GM18507 (cell line): ENCODE data around the gene SND1.

Source experiments
- DNase-seq: peaks from one replicate; pipeline ENCODE4 v3.0.0; 2011; ENCODE audit warnings: low read depth; ENCODE audit not compliant: insufficient read length; ENCODE audit errors: extremely low spot score
- FAIRE-seq: peaks from 2 replicates; lab custom pipeline; 2011; peaks lifted over from hg19 to GRCh38; lab: Jason Lieb, UNC

SND1 gene

DNA sequence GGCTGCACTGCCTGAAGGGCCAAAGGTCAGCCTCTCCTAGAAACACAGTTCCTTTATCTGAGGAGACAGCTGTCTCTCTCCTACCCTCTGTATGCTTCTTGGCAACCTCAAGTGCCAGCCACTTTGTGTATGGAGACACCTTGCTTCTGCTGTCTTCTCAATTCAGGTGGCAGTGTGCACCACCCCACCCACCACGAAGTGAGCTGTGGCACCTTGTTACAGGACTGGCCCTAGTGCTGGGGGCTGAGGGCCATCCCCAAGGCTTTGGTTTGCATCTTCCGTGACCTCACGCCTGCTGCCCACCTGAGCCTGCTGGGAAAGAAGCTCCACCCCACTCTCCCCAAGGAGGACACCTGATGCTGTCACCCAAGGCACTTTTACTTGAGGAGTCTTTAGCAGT is 426.3 kb downstream of the SND1 start:
- no peak for DNase-seq
- FAIRE-seq = no peak

DNA sequence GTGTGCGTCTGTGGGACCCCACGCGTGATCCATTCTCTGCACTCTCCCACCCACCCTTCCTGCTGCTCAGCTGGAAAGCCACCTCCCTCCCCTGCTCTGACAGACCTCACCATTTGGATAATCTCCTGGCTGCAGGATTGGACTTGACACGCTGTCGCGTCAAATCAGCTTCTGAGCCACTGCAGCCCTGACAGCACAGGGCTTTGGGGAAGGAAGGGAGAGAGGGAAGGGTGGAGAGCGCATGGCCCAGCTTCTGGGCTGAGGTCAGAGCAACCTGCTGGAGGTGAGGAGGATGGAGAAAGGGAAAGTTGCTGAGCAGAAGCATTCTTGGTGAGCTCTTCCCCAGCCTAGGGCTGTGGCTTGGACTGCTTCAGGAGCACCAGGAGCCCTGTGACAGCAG is 428.2 kb downstream of the SND1 start:
- no peak for FAIRE-seq
- no peak for DNase-seq

DNA sequence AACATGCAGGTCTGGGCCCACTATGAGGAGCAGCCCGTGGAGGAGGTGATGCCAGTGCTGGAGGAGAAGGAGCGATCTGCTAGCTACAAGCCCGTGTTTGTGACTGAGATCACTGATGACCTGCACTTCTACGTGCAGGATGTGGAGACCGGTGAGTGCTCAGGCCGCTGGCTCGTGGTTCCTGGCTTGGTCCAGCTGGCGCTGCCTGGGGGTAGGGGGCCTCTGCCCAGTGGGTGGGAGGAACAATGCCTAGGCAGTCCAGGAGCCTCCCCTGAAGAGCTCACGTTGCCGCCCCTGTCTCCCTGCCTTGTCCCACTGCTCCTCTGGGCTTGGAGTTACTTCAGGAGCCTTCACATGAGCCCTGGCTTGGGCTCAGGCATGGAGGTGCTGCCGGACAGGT is 429.4 kb downstream of the SND1 start:
- FAIRE-seq = no peak
- DNase-seq = no peak

DNA sequence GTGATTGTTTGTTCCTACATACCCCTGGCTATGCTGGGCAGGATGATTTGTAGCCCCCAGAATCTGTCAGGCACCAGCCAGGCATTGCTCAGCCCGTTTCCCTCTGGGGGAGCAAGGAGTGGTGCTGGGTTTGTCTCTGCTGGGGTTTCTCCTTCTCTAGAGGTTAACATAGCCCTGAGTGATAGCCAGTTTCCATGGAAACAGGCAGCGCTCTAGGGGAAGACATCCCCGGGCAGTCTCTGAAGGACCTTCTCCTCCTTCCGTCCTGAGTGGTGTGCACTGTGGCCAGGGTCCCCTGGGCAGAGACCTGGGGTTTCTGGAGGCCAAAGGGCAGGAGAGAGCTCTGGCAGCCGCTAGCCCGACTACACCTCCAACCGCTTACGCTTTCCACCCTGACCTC is 429.8 kb downstream of the SND1 start:
- DNase-seq (no peak), FAIRE-seq (no peak)

DNA sequence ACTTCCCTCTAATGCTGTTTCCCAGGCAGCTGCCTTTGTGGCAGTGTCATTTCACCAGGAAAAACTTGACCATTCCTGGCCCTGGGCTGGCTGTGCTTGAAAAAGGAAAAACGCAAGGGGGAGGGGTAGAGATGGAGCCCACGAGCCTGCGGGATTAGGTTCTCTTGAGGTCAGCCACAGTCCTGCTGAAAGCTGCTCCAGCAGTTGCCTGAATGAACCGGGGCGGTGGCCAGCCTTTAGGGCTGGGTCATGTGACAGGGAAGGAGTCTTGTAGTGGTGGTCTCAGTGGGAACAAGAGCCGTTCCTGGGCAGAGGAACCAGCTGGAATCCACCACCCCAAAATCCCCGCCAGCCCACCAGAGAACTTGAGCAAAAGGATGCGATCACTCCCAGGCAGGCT is 430.4 kb downstream of the SND1 start:
- no peak for DNase-seq
- no peak for FAIRE-seq

DNA sequence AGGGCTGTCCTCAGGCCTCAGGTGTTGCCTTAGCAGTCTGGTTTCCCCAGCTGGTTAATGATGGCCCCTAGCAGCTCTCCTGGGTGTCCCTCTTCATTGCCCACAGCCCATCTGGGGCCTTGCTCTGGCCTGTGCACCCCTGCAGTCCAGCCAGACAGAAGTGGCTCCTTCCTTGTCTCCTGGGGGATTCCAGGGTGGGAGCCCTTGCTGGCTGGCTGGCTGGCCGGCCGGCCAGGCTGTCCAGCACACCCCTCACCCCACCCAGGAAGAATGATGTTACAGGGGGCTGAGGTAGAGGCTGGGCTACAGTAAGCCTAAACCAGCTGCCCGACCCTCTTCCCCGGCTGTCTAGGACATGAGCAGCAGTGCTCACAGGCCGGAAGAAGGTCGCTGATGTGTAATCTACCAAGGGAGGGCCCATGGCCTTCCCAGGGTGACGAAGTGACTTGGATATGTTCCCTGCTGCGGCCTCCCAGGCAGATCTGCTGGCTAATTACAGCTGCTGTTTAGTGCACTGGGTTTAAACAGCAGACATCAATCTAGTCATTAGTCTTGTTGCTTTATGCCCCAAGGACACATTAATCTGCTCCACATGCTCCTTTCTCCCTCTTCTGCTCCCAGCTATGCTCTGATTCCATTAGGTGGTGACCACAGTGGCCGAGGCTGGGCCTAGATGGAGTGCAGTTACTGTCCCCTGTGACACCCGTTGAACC is 433.1 kb downstream of the SND1 start:
- no peak for DNase-seq
- FAIRE-seq = no peak

DNA sequence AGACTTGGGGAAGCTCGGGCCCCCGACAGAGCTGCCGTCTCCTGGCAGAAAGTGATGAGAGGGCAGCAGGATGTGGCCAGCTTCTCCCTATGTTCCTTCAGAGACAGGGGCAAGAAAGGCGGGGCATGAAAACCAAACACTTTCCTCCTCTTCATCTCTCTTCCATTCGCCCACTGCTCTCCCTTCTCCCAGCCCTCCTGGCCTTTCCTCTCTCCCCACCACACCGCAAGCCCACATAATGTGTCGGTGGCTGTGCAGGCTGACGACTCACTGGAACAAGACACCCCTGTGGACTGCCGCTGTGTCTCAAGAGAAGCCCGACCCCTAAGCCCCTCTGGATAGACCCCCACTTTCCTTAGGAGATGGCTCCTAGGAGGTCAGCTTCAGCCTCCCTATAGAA is 438.5 kb downstream of the SND1 start:
- no peak for FAIRE-seq
- no peak for DNase-seq

DNA sequence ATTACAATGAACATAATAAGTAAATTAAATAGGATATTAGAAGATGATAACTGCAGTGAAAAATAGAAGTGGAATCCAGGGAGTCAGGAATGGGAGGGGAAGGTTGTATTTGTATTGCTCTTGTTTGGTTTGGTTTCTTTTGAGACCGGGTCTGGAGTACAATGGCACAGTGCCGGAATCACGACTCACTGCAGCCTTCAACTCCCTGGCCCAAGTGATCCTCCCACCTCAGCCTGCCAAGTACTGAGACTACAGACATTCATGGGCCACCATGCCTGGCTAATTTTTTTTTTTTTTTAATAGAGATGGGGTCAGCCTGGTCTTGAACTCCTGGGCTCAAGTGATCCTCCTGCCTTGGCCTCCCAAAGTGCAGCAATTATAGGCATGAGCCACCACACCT is 439.1 kb downstream of the SND1 start:
- no peak for FAIRE-seq
- no peak for DNase-seq

DNA sequence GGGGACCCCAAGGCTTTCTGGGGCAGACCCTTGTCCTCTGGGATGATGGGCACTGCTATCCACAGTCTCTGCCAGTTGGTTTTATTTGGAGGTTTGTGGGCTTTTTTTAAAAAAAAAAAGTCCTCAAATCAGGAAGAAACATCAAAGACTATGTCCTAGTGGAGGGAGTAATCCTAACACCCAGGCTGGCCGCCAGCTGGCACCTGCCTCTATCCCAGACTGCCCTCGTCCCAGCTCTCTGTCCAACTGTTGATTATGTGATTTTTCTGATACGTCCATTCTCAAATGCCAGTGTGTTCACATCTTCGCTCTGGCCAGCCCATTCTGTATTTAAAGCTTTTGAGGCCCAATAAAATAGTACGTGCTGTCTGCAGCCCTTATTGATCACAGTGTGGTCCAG is 440.2 kb downstream of the SND1 start:
- DNase-seq (no peak), FAIRE-seq (no peak)

DNA sequence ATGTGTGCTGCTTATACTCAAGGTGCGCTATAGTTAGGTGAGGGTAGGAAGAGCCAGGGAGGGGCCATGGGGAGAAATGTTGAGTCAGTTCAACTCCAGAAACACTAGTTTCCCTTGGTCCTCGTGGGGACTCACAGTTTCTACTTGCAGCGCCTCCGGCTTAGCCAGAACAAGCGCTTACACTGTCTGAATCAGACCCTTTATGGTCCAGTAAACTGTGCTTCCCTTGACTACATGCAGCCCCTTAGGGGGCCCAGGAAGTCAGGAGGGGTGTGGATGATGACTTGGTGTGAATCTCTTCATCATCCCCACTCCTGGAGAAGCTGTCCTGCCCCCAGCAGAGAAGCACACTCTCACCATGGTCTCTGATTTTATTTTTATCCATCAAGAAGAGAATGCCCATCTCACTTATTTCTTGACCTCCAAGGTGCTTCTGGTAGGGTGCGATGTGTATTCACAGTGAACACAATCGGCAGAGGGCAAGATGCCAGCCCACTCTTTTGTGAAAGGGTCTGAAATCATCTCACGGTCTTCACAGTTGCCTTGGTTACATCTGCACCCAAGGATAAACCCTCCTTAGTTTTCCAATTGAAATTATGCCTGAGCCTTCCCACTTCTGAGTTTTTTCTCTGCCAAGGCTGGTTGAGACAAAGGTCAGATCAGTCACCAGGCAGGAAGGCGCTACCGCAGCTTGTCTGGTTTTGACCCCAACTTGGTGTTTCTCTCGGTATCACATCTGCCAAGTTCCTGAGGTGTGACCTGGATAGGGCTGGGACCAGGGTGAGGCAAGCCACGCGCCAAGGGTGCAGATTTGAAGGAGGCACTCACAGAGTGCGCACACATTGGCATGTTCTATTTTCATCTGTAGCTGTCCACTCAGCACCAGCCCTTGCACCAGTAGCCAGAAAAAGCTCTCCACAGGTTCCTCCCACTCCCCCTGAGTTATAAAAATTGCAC is 441.9 kb downstream of the SND1 start:
- FAIRE-seq (no peak), DNase-seq (no peak)

DNA sequence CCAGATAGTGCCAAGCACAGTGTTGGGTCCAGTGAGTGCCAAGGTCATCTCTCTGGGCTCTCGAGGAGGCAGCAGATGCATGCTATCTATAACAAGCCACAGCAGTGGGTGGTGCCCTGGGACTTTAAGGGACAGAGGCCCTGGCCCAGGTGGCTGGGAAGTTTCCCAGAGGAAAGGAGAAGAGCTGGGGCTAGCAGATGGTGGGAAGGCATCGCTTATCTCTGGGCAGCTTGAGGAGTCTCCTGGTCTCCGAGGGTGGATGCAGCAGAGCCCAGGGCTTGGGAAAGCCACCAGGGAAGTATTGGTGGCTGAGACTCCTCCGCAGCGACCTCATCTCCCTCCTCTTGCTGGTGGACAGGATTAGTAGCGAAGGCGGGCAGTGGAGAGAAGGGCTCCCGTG is 442.7 kb downstream of the SND1 start:
- no peak for DNase-seq
- no peak for FAIRE-seq

DNA sequence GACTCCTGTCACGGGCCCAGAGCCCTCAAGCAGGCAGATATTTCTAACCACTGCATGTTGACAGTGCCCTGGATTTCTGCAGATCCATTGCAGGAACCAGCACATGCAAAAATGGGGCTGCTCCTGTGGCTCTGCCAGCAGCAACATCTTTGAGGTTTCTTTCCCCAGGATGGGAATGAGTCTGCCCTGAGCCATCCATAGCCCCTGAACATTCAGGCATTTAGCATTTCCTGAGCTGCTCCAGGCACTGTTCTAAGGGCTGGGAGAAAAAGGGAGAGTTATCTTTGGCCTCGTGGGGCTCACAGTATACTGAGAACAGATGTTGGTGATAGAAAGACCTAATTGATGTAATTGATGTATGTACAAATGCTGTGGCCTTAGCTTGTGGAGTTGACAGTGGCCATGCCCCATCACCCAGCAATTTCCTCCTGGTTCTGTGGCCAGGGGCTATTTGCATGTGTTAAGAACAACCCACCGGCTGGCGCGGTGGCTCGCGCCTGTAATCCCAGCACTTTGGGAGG is 445.3 kb downstream of the SND1 start:
- FAIRE-seq = no peak
- DNase-seq = no peak

DNA sequence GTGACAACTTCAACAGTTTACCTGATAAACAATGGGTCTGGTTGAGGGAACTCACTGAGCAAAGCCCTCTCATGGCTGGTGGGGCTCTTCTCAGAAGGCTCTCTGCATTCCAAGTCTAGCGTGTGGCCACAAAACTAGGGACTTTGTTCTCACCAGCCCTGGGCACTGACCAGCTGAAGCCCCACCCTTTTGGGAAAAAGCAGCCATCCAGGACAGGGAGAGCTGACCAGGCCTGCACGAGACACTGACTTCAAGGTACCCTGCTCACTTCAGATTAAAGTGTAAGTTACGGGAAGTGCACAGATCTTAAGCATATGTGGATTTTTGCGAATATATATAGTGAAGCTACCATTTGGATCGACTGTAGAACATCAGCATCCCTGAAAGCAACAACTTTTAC is 446.6 kb downstream of the SND1 start:
- FAIRE-seq (no peak), DNase-seq (no peak)

DNA sequence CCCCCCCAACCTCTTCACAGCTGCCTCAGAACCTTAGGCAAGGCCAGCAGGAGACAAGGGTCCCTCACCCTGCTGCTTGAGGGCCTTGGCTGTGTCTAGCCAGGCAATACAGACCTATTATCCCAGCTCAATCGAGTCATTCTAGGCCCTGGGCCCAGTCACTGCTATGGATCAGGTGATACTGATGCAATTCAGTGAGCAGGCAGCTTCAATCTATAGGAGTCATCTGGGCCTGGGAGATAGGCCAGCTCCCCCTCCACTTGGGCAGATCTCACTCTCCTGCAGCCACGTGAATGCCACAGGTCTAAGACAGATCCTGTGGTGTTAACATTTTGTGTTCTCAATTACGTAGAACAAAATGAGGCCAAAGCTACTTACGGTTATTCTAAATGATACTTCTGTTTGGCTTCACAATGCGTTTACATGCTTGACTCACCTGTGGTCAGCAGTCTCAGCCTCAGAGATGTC is 447.2 kb downstream of the SND1 start:
- DNase-seq = no peak

DNA sequence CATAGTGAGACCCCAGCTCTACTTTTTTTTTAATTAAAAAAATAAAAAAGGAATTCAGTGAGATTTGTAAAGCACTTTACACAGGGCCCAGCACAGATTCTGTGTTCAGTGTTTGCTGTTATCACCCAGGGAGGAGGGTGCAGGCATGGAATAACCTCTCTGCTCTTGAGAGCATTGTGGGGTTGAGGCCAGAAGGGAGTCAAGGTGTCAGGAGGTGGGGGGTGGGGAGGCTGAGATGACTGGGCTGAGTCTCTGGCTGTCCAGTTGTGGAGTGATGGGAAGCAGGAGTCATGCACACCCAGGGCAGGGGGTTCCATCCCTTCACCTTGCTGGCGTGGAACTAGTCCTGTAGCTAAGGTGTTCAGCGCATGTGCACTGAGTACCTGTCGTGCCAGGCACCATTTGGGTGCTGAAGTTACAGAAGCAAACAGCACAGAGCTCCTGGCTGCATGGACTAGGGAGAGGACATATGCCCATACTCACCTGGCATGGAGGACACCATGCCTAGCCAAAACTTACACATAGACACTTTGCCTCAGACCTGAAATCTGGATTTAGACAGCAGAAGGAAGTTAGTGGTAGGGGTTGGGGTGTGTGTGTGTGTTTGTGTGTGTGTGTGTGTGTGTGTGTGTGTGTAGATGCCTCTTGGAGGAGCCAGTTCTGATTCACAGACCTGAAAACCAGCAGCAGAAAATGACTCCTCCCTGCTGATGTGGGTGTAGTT is 448.4 kb downstream of the SND1 start:
- DNase-seq = no peak
- FAIRE-seq = no peak

More for the DNA sequence above, 447.2 kb downstream of the SND1 start:
- no peak for FAIRE-seq

DNA sequence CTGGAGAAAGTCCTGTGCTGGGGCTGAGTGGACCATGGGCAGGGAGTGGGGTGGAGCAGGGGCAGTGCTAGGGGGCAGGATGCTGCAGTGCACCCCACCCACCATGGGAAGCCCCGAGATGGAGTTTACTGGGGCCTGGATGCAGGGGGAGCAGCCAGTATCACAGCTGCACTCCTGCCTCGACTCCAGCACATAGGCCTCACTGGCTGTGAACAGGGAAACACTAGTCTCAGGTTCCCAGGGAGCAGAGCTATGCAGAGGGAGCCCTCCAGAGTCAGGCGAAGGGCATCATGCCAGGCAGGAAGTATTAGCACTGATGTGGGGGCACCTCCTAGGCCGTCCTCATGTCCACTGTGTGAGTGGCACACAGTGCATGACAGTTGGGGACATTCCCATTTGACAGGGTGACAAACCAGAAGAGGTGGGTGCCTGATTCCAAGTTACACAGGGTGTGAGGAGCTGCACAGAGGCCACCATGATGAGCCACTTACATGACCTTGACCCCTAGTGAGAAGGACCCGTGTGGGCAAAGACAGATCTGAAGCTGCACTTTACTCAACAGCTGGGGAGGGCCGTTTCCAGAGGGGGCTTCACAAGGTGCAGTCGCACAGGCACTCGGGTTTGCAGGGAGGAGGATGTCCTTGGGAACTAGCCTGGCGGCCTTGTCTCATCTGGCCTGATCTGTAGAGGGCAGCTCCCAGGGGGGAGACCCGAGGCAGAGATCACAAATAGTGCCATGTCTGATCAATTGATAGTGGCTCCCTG is 449.1 kb downstream of the SND1 start:
- FAIRE-seq (no peak), DNase-seq (no peak)

DNA sequence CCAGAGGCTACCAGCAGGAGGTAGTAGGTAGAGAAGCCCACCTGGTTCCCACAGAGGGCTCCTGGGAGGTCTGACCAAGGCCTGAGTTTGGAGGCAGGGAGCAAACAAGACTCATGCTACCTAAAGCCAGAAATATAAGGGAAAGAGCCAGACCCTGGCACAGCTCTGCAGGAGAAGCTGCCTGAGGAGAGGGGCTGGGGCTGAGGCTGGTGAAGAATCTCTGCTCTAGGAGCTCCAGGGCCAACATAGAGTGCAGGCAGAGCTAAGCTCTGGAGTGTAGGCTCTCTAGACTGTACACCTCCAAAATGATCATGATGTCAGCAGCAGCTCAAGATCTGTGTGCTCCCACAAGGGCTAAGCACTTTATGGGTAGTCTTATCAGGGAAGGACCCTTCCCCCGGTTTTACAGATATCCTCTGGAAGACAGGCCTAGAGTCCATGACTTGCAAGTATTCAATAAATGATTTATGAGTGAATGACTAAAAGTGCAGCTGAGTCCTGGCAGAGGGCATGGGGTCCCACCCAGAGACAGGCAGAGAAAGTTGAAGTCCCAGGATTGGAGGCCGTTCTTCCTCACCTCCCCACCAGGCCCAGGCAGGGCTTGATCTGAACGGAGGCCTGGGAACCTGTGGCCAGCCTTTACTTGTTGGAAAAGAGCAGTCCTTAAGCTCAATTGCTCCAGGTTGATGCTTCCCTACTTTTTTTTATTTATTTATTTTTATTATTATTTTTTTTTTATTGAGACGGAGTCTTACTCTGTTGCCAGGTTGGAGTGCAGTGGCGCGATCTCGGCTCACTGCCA is 450.7 kb downstream of the SND1 start:
- FAIRE-seq (no peak), DNase-seq (no peak)

DNA sequence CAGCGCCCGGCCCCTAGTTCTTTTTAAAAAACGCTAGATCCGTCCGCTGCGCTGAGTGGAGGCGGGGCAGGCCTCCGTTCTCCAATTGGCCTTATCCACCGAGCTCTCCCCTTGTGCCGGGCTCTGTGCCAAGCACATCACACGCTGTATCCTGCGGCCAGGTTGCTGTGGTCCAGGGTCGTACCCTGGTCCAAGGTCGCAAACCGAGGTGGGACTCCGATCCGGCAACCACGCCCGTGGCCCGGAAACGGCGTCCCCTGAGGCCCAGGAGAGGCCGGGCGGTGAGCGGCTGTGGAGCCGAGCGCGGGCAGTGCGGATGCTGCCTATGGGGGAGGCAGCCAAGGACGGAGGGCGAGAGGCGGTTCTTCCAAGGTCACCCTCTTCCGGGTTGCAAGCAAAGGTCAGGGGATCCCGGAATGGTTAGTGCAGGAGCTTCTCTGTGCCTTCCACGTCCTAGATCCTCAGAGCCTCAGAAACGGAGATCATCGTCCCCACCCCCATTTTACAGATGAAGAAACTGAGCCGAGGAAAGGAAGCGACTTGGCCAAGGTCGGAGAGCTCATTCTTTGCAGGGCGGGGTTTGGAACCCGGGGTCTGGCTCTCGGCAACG is 451.6 kb downstream of the SND1 start:
- FAIRE-seq = peak; percentile 36
- peak; percentile 46 for DNase-seq
